Endodermal cell (in vitro differentiated cells): ENCODE results near the gene CBR1. TPM values are rescaled to one million over a fixed set of nuclear protein-coding genes. Genes with fewer than 3 reads are reported as not detected.

Experiments
- DNase-seq: peaks from one replicate; pipeline ENCODE4 v3.0.0-alpha.2; 2017
- H3K27ac ChIP-seq: 2 replicates; pipeline ENCODE4 v1.5.1; 2013; ENCODE audit warnings: mild to moderate bottlenecking, low read depth, low read length, moderate library complexity
- H3K27me3 ChIP-seq: 2 replicates; pipeline ENCODE4 v1.6.1; 2013; ENCODE audit warnings: mild to moderate bottlenecking, low read length, moderate library complexity; ENCODE audit not compliant: insufficient read depth, control insufficient read depth, poor library complexity, severe bottlenecking
- H3K36me3 ChIP-seq: 2 replicates; pipeline ENCODE4 v1.7.0; 2013; ENCODE audit warnings: mild to moderate bottlenecking, low read length, moderate library complexity; ENCODE audit not compliant: control insufficient read depth, insufficient read depth
- H3K4me1 ChIP-seq: one replicate; pipeline ENCODE4 v1.7.0; 2013; ENCODE audit warnings: low read length; ENCODE audit not compliant: control insufficient read depth, insufficient read depth
- H3K4me3 ChIP-seq: 2 replicates; pipeline ENCODE4 v1.5.1; 2013; ENCODE audit warnings: mild to moderate bottlenecking, low read length, moderate library complexity
- H3K9ac ChIP-seq: 2 replicates; pipeline ENCODE4 v1.6.1; 2013; ENCODE audit warnings: mild to moderate bottlenecking, low read length, moderate library complexity; ENCODE audit not compliant: poor library complexity, severe bottlenecking; ENCODE audit errors: extremely low read depth
- H3K9me3 ChIP-seq: 2 replicates; pipeline ENCODE4 v1.6.1; 2013; ENCODE audit warnings: mild to moderate bottlenecking, low read length, moderate library complexity; ENCODE audit not compliant: control insufficient read depth
- H3K27ac Mint-ChIP-seq: 2 replicates; pipeline ENCODE4 v1.8.0; 2020; ENCODE audit warnings: mixed read lengths
- H3K27me3 Mint-ChIP-seq: 2 replicates; pipeline ENCODE4 v1.8.0; 2021; ENCODE audit warnings: mild to moderate bottlenecking, mixed read lengths; ENCODE audit not compliant: insufficient read depth
- H3K36me3 Mint-ChIP-seq: 2 replicates; pipeline ENCODE4 v1.8.0; 2020; ENCODE audit warnings: low read depth, mixed read lengths
- H3K4me1 Mint-ChIP-seq: 2 replicates; pipeline ENCODE4 v1.8.0; 2020; ENCODE audit warnings: mixed read lengths
- H3K4me3 Mint-ChIP-seq: 2 replicates; pipeline ENCODE4 v1.8.0; 2020; ENCODE audit warnings: mild to moderate bottlenecking, moderate library complexity, mixed read lengths
- H3K9me3 Mint-ChIP-seq: 2 replicates; pipeline ENCODE4 v1.8.0; 2020; ENCODE audit warnings: mild to moderate bottlenecking, mixed read lengths
- WGBS, 2 experiments: methylation state at CpG; one replicate each; pipeline versions ENCODE4 v1.1.5 to v1.1.7; 2013; ENCODE audit warnings: missing lambda C conversion rate in 2 of 2, mixed read lengths in 1 of 2; ENCODE audit not compliant: insufficient coverage in 1 of 2, insufficient read length in 1 of 2; 5-methylcytosine and 5-hydroxymethylcytosine counted together
- total RNA-seq, 2 donors: library from RNA; stranded (reverse); fragmentation: NEBNext Ultra II Directional in 1 of 2; extraction: Animal tissue kit (Norgen Biotek cat#: 25700) in 1 of 2; gene quantifications; 2 replicates in 1 of 2; 3 replicates in 1 of 2; pipeline ENCODE4 v1.2.1, GENCODE V29; 2021
- TF ChIP-seq, protein P1 (sequence below): fragments of 200-600 bp; sonication (generic); conservative IDR thresholded peaks from 2 replicates; pipeline ENCODE4 v1.5.0; 2021; ENCODE audit warnings: antibody characterized with exemption, mild to moderate bottlenecking

CBR1 gene
- total RNA-seq, 2 donors from 2014 or later, result 0.40 to 15.1 TPM

DNA sequence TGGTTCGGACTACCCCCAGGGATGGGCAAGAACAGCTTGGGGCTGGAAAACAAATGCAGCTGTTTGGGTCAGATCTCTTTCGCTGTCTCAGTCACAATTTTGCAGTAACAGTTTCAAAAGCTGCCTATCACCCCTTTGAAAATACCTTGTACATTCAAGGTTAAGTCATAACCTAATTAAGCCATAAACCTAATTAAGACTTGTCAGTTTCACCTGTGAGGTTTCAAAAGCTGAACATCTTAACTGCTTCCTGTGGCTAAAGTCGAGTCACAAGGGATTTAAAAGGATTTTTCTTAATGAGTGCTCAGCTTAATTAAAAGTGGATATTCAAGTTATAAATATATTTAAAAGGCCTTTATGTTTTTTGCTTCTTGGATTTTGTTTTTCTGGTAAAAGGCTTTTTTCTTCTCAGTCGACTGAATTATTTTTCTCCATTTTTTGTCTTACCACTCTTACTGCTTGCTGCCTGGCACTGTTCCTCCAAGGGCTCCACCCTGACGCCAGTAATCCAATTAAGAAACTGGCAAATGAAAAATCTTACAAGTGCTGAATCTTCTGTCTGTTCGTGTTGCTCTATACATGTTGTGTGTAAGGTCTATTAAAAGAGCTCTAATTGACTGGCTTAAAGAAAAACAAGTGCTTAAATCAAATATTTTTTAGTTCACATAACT is 31.3 kb downstream of the CBR1 start:
- Histone ChIP-seq H3K27me3 (no peaks in the 10 kb centered on the region), H3K9ac (no peak overlapping the region), H3K36me3 (no peaks in the 10 kb centered on the region), H3K9me3 (peaks cover 31% of the 10 kb centered on the region), H3K4me1 (peaks cover 6% of the 10 kb centered on the region), H3K27ac (no peak overlapping the region), H3K4me3 (peak overlapping the region; percentile 51)
- DNase-seq, result no peak
- Mint-ChIP-seq H3K4me1 (peaks cover 22% of the 10 kb centered on the region), H3K27me3 (no peaks in the 10 kb centered on the region), H3K36me3 (peaks cover 5% of the 10 kb centered on the region), H3K9me3 (peaks cover 79% of the 10 kb centered on the region), H3K27ac (no peak overlapping the region), H3K4me3 (no peak overlapping the region)
- 85 to 93% methylated on average over 3 to 6 of the region's 6 CpGs for WGBS, 2 experiments
- TF ChIP-seq, protein P1, sequence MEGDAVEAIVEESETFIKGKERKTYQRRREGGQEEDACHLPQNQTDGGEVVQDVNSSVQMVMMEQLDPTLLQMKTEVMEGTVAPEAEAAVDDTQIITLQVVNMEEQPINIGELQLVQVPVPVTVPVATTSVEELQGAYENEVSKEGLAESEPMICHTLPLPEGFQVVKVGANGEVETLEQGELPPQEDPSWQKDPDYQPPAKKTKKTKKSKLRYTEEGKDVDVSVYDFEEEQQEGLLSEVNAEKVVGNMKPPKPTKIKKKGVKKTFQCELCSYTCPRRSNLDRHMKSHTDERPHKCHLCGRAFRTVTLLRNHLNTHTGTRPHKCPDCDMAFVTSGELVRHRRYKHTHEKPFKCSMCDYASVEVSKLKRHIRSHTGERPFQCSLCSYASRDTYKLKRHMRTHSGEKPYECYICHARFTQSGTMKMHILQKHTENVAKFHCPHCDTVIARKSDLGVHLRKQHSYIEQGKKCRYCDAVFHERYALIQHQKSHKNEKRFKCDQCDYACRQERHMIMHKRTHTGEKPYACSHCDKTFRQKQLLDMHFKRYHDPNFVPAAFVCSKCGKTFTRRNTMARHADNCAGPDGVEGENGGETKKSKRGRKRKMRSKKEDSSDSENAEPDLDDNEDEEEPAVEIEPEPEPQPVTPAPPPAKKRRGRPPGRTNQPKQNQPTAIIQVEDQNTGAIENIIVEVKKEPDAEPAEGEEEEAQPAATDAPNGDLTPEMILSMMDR, result no peak

DNA sequence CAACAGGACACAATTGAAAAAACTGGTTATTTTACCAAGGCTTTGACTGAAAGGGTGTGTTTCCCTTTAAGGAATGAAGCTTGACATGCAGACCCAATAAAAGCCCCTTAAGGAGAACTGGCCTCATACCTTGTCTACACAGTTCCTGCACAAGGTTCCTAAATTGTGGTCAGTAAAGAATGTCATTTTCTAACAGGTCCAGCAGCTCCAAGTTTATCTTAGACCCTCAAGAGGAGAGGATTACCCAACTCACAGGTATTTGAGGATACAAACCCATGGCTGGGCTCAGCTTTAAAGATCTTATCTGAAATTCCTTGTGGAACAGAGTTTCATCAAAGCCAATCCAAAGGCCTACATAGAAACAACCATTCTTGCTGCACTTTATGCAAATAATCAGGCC is 33.6 kb downstream of the CBR1 start:
- Mint-ChIP-seq H3K9me3 (peaks cover 58% of the 10 kb centered on the region), H3K27me3 (no peaks in the 10 kb centered on the region)
- DNase-seq, result no peak

DNA sequence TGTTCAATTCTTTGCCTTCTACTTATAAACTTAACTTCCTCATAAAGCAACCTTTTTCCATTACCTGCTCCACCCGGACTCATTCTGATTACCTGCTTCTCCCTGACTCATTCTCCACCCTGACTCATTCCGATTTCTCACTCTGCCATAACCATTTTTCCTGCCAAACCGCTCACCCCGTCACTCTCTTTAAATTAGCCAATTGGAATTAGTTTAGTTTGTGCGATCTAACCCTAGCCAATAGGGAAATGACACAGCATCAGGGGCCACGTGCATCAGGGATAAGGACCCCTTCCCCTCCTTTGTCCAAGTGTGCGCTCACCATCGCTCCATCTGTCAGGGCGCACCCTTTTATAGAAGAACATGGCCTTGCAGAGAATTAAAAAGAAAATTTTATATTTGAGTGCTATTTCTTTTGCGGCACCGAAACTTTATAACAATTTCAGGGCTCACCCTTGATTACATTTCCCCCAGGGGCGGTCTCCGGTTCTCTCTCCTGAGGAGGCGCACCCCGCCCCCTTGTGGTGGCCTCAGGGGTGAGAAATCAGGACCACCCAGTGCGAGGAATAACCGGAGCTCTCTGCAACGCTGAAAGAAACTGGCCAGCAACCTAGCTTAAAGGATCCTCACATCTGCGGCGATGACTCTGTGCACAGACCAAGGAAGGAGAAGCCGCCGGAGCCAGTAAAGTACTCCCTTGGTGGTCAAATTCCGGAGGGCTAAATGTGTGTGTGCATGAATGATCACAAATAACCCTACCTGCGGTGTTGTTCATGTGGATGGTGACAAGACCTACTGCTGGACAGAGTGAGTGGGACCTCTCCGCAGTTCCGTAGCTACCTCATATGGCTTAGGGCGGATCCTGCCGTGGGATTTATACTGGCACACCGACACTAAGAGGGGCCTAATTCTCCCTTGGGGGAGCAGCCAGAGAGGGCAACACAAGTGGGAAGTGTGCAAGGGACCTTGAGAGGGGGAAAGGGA is 34.8 kb downstream of the CBR1 start:
- TF ChIP-seq, protein P1, result peak; percentile 80
- Mint-ChIP-seq H3K27ac (peak overlapping the region; percentile 38), H3K9me3 (peaks cover 54% of the 10 kb centered on the region), H3K27me3 (no peaks in the 10 kb centered on the region), H3K36me3 (peaks cover 2% of the 10 kb centered on the region), H3K4me3 (peak overlapping the region; percentile 31), H3K4me1 (peaks cover 25% of the 10 kb centered on the region)
- WGBS, 2 experiments, result 70 to 83% methylated on average over 21 to 29 of the region's 29 CpGs
- peak; percentile 74 for DNase-seq
- Histone ChIP-seq H3K27ac (no peak overlapping the region), H3K27me3 (no peaks in the 10 kb centered on the region), H3K9ac (peak overlapping the region; percentile 23), H3K4me1 (no peaks in the 10 kb centered on the region), H3K36me3 (no peaks in the 10 kb centered on the region), H3K4me3 (peak overlapping the region; percentile 76), H3K9me3 (peaks cover 49% of the 10 kb centered on the region)

More for the DNA sequence above, 33.6 kb downstream of the CBR1 start:
- Mint-ChIP-seq H3K36me3 (peaks cover 5% of the 10 kb centered on the region), H3K4me3 (no peak overlapping the region), H3K4me1 (peaks cover 25% of the 10 kb centered on the region), H3K27ac (no peak overlapping the region)
- H3K36me3 ChIP-seq, result no peaks in the 10 kb centered on the region
- H3K9me3 ChIP-seq, result peaks cover 38% of the 10 kb centered on the region
- no peaks in the 10 kb centered on the region for H3K27me3 ChIP-seq
- H3K27ac ChIP-seq, result no peak overlapping the region
- no peak overlapping the region for H3K9ac ChIP-seq
- TF ChIP-seq, protein P1, result no peak
- H3K4me1 ChIP-seq, result no peaks in the 10 kb centered on the region
- peak overlapping the region; percentile 20 for H3K4me3 ChIP-seq
